Sigmoid colon (tissue), 7 donors: ENCODE measurements around the gene ZSCAN12. TPM values are rescaled to one million over a fixed set of nuclear protein-coding genes. Genes with fewer than 3 reads are reported as not detected.

Source experiments
- DNase-seq: peaks from one replicate; pipeline ENCODE4 v3.0.0-alpha.2; 2019
- H3K27ac ChIP-seq, 4 donors: fragments of 200-600 bp; sonication (generic); one replicate each; pipeline ENCODE4 v1.5.1; 2016 to 2019; ENCODE audit warnings: mild to moderate bottlenecking in 1 of 4
- H3K27me3 ChIP-seq, 3 donors: fragments of 200-600 bp; sonication (generic); one replicate each; pipeline ENCODE4 v1.5.1; 2019; ENCODE audit warnings: mild to moderate bottlenecking in 1 of 3
- H3K36me3 ChIP-seq, 4 donors: fragments of 200-600 bp; sonication (generic); one replicate each; pipeline ENCODE4 v1.5.1; 2016 to 2019
- H3K4me1 ChIP-seq, 4 donors: fragments of 200-600 bp; sonication (generic); one replicate each; pipeline ENCODE4 v1.5.1; 2017 to 2019
- H3K4me3 ChIP-seq, 4 donors: fragments of 200-600 bp; sonication (generic); one replicate each; pipeline ENCODE4 v1.5.1; 2017 to 2019; ENCODE audit warnings: mild to moderate bottlenecking in 2 of 4, moderate library complexity in 1 of 4
- H3K9me3 ChIP-seq, 4 donors: fragments of 200-600 bp in 3 of 4; sonication (generic) in 3 of 4; one replicate each; pipeline versions ENCODE4 v1.5.1 to v1.6.1; 2013 to 2019
- EP300 ChIP-seq, 4 donors: sonication (generic); formaldehyde crosslinking; IDR thresholded peaks; one replicate each; pipeline ENCODE4 v1.6.1; 2017; ENCODE audit warnings: antibody characterized with exemption in 4 of 4
- POLR2A ChIP-seq, 2 donors: fragments of 450-650 bp; IDR thresholded peaks; one replicate each; pipeline ENCODE4 v1.6.1; 2016; ENCODE audit warnings: antibody characterized with exemption in 2 of 2, mild to moderate bottlenecking in 2 of 2, moderate library complexity in 2 of 2
- POLR2AphosphoS5 ChIP-seq, 4 donors: sonication (generic); formaldehyde crosslinking; IDR thresholded peaks; one replicate each; pipeline ENCODE4 v1.6.1; 2017; ENCODE audit warnings: antibody characterized with exemption in 4 of 4
- WGBS, 2 donors: extraction: QIAGEN DNeasy Blood & Tissue Kit; methylation state at CpG; one replicate each; pipeline ENCODE4 v1.1.7; 2013; 5-methylcytosine and 5-hydroxymethylcytosine counted together
- intact Hi-C: fragments of 100-400 bp; cut with DNase I; formaldehyde crosslinking; loops from one replicate; pipeline ENCODE4 v1.15.1; 2023
- polyA plus RNA-seq, 3 donors: library from polyadenylated mRNA; stranded (reverse); fragments of 200-250 nt; gene quantifications; one replicate each; pipeline ENCODE4 v1.2.3, GENCODE V29; 2013
- total RNA-seq, 4 donors: library from RNA; depleted of rRNA; stranded (reverse); fragments of >200 nt; gene quantifications; one replicate each; pipeline ENCODE4 v1.1.0, GENCODE V29; 2016
- TF ChIP-seq, protein P1 (sequence below), 4 experiments: fragments of 450-650 bp in 3 of 4; fragments of 200-600 bp in 1 of 4; IDR thresholded peaks; one replicate each; pipeline ENCODE4 v1.5.1; 2016 to 2019; ENCODE audit warnings: antibody characterized with exemption in 4 of 4, mild to moderate bottlenecking in 3 of 4, moderate library complexity in 2 of 4
- donor health status: healthy with polysubstance abuse.
- donor health status: Bipolar disorder and iron deficiency.
- donor health status: healthy.

Gene ZSCAN12
- total and polyA plus RNA-seq, 7 donors: 1.4 to 7.5 (median 6.1) TPM

DNA sequence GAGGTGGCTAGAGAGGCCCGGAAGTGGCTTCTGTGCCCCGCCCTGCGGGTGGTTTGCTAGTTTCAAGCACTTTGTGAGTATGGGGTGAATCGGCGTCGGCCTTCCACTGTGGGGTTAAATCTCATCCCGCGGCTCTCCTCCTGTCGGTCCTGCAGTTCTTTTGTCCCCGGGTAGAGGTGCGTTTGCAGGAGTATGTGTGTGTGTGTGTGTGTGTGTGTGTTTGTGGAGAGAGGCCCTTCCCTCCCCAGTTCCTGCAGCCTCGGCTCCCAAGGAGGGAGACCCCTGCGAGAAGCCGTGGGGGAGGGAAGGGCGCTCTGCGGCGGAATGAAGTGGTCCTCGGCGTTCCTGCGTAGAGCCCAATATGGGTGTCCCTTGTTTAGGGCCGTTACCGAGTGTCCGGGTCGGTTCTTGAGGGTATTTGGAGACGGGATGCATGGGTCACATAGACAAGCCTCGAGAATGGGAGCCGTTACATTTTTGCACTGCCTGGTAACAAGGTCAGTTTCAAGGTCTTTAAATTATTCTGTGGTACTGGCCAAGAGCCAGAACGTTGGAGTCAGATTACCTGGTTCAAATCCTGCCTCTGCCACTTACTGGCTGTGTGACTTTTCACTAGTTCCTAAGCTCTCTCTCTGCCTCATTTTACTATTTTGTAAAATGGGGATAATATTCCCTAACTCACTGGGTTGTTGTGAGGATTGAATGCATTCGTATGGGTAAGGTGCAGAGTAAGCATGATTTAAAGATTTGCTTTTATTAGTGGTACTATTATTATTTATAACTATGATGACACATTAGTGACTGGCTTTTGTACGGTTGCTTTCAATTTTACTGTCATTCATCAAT, 49.4 kb downstream of the ZSCAN12 start, which contains the start of gene ZKSCAN3:
Gene ZKSCAN3 (plus strand): TSS at position 56 of the 846 bp plus-strand sequence. CDS start 9,640 bp downstream, outside the sequence.
- peaks cover 0 to 38% (median 22%) of the 10 kb centered on the region in 4 donors for H3K4me1 ChIP-seq
- peak within 1 kb of the TSS; percentile 80 to 94 (median 86) for H3K27ac ChIP-seq
- peak; percentile 91 for DNase-seq
- peak within 1 kb of the TSS; percentile 64 to 78 (median 72) for H3K4me3 ChIP-seq
- WGBS, 2 donors: 1 to 3% methylated on average over 30 of the region's 30 CpGs
- H3K36me3 ChIP-seq: no peaks in the 10 kb centered on the region
- TF ChIP-seq EP300 (IDR thresholded peaks at IDR 0.05) (no peak), POLR2A (IDR thresholded peaks at IDR 0.05) (peak in 1 of 2 donors; percentile 47), POLR2AphosphoS5 (IDR thresholded peaks at IDR 0.05) (peak; percentile 26 to 75 (median 68))
- TF ChIP-seq, protein P1, sequence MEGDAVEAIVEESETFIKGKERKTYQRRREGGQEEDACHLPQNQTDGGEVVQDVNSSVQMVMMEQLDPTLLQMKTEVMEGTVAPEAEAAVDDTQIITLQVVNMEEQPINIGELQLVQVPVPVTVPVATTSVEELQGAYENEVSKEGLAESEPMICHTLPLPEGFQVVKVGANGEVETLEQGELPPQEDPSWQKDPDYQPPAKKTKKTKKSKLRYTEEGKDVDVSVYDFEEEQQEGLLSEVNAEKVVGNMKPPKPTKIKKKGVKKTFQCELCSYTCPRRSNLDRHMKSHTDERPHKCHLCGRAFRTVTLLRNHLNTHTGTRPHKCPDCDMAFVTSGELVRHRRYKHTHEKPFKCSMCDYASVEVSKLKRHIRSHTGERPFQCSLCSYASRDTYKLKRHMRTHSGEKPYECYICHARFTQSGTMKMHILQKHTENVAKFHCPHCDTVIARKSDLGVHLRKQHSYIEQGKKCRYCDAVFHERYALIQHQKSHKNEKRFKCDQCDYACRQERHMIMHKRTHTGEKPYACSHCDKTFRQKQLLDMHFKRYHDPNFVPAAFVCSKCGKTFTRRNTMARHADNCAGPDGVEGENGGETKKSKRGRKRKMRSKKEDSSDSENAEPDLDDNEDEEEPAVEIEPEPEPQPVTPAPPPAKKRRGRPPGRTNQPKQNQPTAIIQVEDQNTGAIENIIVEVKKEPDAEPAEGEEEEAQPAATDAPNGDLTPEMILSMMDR (IDR thresholded peaks at IDR 0.05): no peak
- no peaks in the 10 kb centered on the region for H3K27me3 ChIP-seq
- H3K9me3 ChIP-seq: no peaks in the 10 kb centered on the region
- intact Hi-C loops: loop anchor here (10.0 kb wide), 5 partner anchors 125 to 875 kb away; partner anchors contain the start of genes ZNF165, ZNF184 and ZSCAN9

DNA sequence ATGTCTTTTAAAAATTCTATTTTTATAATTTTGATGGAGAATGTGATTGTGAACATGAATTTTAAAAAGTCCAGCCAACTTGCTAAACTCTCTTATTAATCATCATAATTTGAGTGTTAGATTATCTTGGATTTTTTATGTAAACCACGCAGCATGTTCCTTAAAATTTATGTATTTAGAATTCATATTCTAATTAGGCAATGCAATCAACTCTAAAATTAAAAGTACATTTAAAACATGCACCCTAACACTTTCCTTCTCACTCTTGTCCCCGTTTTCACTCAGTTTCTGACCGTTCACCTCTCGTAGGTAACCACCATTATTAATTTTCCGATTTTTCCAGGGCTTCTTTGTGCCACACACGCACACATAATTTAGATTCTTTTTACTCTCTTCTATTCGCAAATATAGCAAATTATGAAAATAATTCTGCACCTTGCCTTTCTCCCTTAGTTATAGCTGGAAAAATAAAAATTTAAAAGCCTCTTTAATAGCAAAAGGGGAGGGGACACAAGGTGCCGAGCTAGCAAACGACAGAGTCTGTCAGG, 50.1 kb downstream of the ZSCAN12 start:
- intact Hi-C loops: no loop called here

DNA sequence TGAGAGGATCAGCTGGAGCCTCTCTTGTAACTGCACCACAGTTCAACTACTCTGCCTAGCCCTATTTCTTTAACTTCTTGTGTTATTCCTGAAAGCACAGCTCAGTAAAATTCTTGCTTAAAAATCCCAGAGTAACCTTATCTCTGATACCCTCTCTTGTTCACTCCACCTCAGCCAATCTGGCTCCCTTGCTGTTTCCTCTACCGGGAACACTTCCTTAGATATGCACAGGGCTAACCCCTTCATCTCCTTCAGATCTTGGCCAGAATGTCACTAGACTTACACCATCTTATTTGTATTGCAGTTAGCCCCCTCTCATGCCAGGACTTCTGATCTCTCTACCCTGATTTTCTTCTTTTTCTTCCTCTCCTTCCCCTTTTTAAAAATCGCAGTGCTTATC, 52.4 kb downstream of the ZSCAN12 start:
- Histone ChIP-seq H3K4me1 (peaks cover 0 to 17% (median 15%) of the 10 kb centered on the region in 4 donors), H3K9me3 (no peaks in the 10 kb centered on the region), H3K36me3 (no peaks in the 10 kb centered on the region), H3K27ac (no peak overlapping the region), H3K4me3 (no peak overlapping the region), H3K27me3 (no peaks in the 10 kb centered on the region)
- 21 to 36% methylated on average over 2 of the region's 2 CpGs for WGBS, 2 donors
- DNase-seq: no peak
- TF ChIP-seq EP300 (IDR thresholded peaks at IDR 0.05) (no peak), POLR2A (IDR thresholded peaks at IDR 0.05) (no peak), POLR2AphosphoS5 (IDR thresholded peaks at IDR 0.05) (no peak)
- TF ChIP-seq, protein P1 (IDR thresholded peaks at IDR 0.05): no peak
- intact Hi-C loops: no loop called here

More for the DNA sequence above, 50.1 kb downstream of the ZSCAN12 start:
- Histone ChIP-seq H3K4me3 (peak overlapping the region; percentile 64 to 78 (median 72)), H3K27me3 (no peaks in the 10 kb centered on the region), H3K4me1 (peaks cover 0 to 32% (median 16%) of the 10 kb centered on the region in 4 donors), H3K36me3 (no peaks in the 10 kb centered on the region), H3K27ac (peak overlapping the region; percentile 80 to 94 (median 86)), H3K9me3 (no peaks in the 10 kb centered on the region)
- 1 to 2% methylated on average over 9 of the region's 9 CpGs for WGBS, 2 donors
- no peak for TF ChIP-seq POLR2A (IDR thresholded peaks at IDR 0.05)
- TF ChIP-seq, protein P1 (IDR thresholded peaks at IDR 0.05): no peak
- TF ChIP-seq POLR2AphosphoS5 (IDR thresholded peaks at IDR 0.05): no peak
- TF ChIP-seq EP300 (IDR thresholded peaks at IDR 0.05): no peak
- DNase-seq: no peak

DNA sequence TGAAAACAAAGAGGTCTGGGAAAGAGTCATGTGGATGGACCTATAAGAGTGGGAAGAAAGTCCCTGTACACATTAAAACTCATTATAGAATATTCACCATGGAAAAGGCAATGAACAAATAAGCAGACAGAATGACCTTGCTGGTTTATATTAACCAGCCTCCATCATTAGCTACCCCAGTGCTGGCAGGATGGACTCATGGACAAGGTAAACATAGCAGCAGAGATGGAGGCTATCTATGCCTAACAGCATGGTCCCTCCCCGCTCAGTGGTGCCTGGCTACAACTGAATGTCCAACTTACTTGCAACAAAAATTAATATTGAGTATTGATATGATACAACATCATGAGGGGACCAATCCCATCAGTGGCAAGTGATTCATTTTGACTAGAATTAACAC, 54.3 kb downstream of the ZSCAN12 start:
- Histone ChIP-seq H3K36me3 (no peaks in the 10 kb centered on the region), H3K4me1 (peaks cover 0 to 8% (median under 1%) of the 10 kb centered on the region in 4 donors), H3K27me3 (no peaks in the 10 kb centered on the region), H3K9me3 (no peaks in the 10 kb centered on the region), H3K27ac (no peak overlapping the region), H3K4me3 (no peak overlapping the region)
- intact Hi-C loops: no loop called here
- no peak for DNase-seq
- WGBS, 2 donors: 90 to 92% methylated on average over 1 of the region's 1 CpG
- no peak for TF ChIP-seq POLR2A (IDR thresholded peaks at IDR 0.05)
- no peak for TF ChIP-seq POLR2AphosphoS5 (IDR thresholded peaks at IDR 0.05)
- TF ChIP-seq EP300 (IDR thresholded peaks at IDR 0.05): no peak
- TF ChIP-seq, protein P1 (IDR thresholded peaks at IDR 0.05): no peak
